HG02973 (cell line): Measurements from ENCODE around the gene RASD1.
"Not testable (repeated sequence)": the region's sequence is repeated elsewhere in the genome, so short reads cannot be mapped to it uniquely, and the experiment has no call there.

ENCODE experiments used
- ATAC-seq: cut with Tn5 transposase; IDR thresholded peaks from one replicate; pipeline ENCODE4 v1.9.1; 2021; ENCODE audit warnings: moderate library complexity; ENCODE audit not compliant: unreplicated experiment

Gene RASD1

GRCh38 chr17:17497845-17498520 lies 1.8 kb upstream of the RASD1 start:
- ATAC-seq: no peak

- ATAC-seq: no peak
These were observed 1.1 kb upstream of the RASD1 start for GRCh38 chr17:17497065-17497844.

GRCh38 chr17:17495536-17496188 lies 533 bp downstream of the RASD1 start:
- ATAC-seq: no peak

GRCh38 chr17:17494870-17495535 lies 1.2 kb downstream of the RASD1 start:
- no peak for ATAC-seq

- no peak for ATAC-seq
These were observed 1.7 kb downstream of the RASD1 start for GRCh38 chr17:17494499-17494869.

GRCh38 chr17:17493986-17494466 lies 2.2 kb downstream of the RASD1 start:
- ATAC-seq: no peak

- no peak for ATAC-seq
These were observed 2.8 kb downstream of the RASD1 start for GRCh38 chr17:17493249-17493985.

GRCh38 chr17:17492571-17492970 lies 3.6 kb downstream of the RASD1 start:
- ATAC-seq: no peak

GRCh38 chr17:17492085-17492484 lies 4.1 kb downstream of the RASD1 start:
- no peak for ATAC-seq

- no peak for ATAC-seq
These were observed 4.6 kb downstream of the RASD1 start for GRCh38 chr17:17491546-17491988.

GRCh38 chr17:17491031-17491471 lies 5.1 kb downstream of the RASD1 start:
- no peak for ATAC-seq

- no peak for ATAC-seq
These were observed 8.2 kb downstream of the RASD1 start for GRCh38 chr17:17487998-17488397.

GRCh38 chr17:17486416-17486815 lies 9.8 kb downstream of the RASD1 start:
- not testable (repeated sequence) for ATAC-seq

GRCh38 chr17:17485420-17485819 lies 10.8 kb downstream of the RASD1 start:
- ATAC-seq: no peak

- no peak for ATAC-seq
These were observed 11.7 kb downstream of the RASD1 start for GRCh38 chr17:17484451-17484899.

- ATAC-seq: no peak
These were observed 14.3 kb downstream of the RASD1 start for GRCh38 chr17:17481860-17482259.

- no peak for ATAC-seq
These were observed 15.5 kb downstream of the RASD1 start for GRCh38 chr17:17480593-17481148.

- no peak for ATAC-seq
These were observed 17.0 kb downstream of the RASD1 start for GRCh38 chr17:17479209-17479608.

GRCh38 chr17:17476865-17477467 lies 19.2 kb downstream of the RASD1 start, which contains the start of gene MED9:
Gene MED9 (plus strand): TSS chr17:17477000. CDS start chr17:17477042, 42 bp downstream.
- ATAC-seq: peak; percentile 72
